ENCODE measurements around the gene KIRREL1. TPM values are rescaled to one million over a fixed set of nuclear protein-coding genes. Genes with fewer than 3 reads are reported as not detected.

KIRREL1 gene
- total RNA-seq, 1 experiment from 2014 or later = 30.7 TPM

GRCh38 chr1:157983787-157984186 is 9.7 kb upstream of the KIRREL1 start:
- BruUV-seq (replicated peaks) = no TSS peak
- CTCF ChIA-PET = no interaction called here

GRCh38 chr1:157984469-157984868 is 9.0 kb upstream of the KIRREL1 start:
- H4K20me1 ChIP-seq (ENCODE audit: insufficient read depth) = no peaks in the 10 kb centered on the region
- H3K4me3 ChIP-seq = no peak overlapping the region
- ChIA-PET POLR2A (ENCODE audit: unreplicated experiment) (no interaction called here), CTCF (no interaction called here)
- peaks cover 68% of the 10 kb centered on the region for H3K27me3 ChIP-seq (ENCODE audit: insufficient read depth, low read depth)
- no peak overlapping the region for H3K27ac ChIP-seq
- no peaks in the 10 kb centered on the region for H3F3A ChIP-seq (ENCODE audit: insufficient read depth, low read depth)
- DNase-seq = no peak
- H3K4me1 ChIP-seq (replicated peaks; ENCODE audit: insufficient read depth) = no peaks in the 10 kb centered on the region
- no peak overlapping the region for H2AFZ ChIP-seq
- no peak overlapping the region for H3K4me2 ChIP-seq
- intact Hi-C loops (cut with micrococcal nuclease; ENCODE audit: unreplicated experiment) = no loop called here
- no peaks in the 10 kb centered on the region for H3K79me2 ChIP-seq (ENCODE audit: low read depth)
- no peaks in the 10 kb centered on the region for H3K9me2 ChIP-seq (ENCODE audit: insufficient read depth)
- H3K9me3 ChIP-seq (ENCODE audit: insufficient read depth, low read depth) = no peaks in the 10 kb centered on the region
- BruUV-seq (replicated peaks) = no TSS peak
- H3K36me3 ChIP-seq (ENCODE audit: low read depth) = no peaks in the 10 kb centered on the region
- no peak for TF ChIP-seq EZH2 (IDR thresholded peaks at IDR 0.05; ENCODE audit: low read depth)
- TF ChIP-seq, protein P1, sequence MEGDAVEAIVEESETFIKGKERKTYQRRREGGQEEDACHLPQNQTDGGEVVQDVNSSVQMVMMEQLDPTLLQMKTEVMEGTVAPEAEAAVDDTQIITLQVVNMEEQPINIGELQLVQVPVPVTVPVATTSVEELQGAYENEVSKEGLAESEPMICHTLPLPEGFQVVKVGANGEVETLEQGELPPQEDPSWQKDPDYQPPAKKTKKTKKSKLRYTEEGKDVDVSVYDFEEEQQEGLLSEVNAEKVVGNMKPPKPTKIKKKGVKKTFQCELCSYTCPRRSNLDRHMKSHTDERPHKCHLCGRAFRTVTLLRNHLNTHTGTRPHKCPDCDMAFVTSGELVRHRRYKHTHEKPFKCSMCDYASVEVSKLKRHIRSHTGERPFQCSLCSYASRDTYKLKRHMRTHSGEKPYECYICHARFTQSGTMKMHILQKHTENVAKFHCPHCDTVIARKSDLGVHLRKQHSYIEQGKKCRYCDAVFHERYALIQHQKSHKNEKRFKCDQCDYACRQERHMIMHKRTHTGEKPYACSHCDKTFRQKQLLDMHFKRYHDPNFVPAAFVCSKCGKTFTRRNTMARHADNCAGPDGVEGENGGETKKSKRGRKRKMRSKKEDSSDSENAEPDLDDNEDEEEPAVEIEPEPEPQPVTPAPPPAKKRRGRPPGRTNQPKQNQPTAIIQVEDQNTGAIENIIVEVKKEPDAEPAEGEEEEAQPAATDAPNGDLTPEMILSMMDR (conservative IDR thresholded peaks at IDR 0.05) = no peak

More at GRCh38 chr1:157983787-157984186, 9.7 kb upstream of the KIRREL1 start:
- H3K9me3 ChIP-seq (ENCODE audit: insufficient read depth, low read depth) = no peaks in the 10 kb centered on the region
- H3K79me2 ChIP-seq (ENCODE audit: low read depth) = no peaks in the 10 kb centered on the region
- no peak overlapping the region for H2AFZ ChIP-seq
- H3K4me1 ChIP-seq (replicated peaks; ENCODE audit: insufficient read depth) = no peaks in the 10 kb centered on the region
- no peaks in the 10 kb centered on the region for H3F3A ChIP-seq (ENCODE audit: insufficient read depth, low read depth)
- intact Hi-C loops (cut with micrococcal nuclease; ENCODE audit: unreplicated experiment) = no loop called here
- no peak for TF ChIP-seq EZH2 (IDR thresholded peaks at IDR 0.05; ENCODE audit: low read depth)
- TF ChIP-seq, protein P1 (conservative IDR thresholded peaks at IDR 0.05) = no peak
- no peak overlapping the region for H3K4me2 ChIP-seq
- DNase-seq = no peak
- H3K9me2 ChIP-seq (ENCODE audit: insufficient read depth) = no peaks in the 10 kb centered on the region
- H4K20me1 ChIP-seq (ENCODE audit: insufficient read depth) = no peaks in the 10 kb centered on the region
- no peak overlapping the region for H3K4me3 ChIP-seq
- peaks cover 63% of the 10 kb centered on the region for H3K27me3 ChIP-seq (ENCODE audit: insufficient read depth, low read depth)
- POLR2A ChIA-PET (ENCODE audit: unreplicated experiment) = no interaction called here
- no peaks in the 10 kb centered on the region for H3K36me3 ChIP-seq (ENCODE audit: low read depth)
- no peak overlapping the region for H3K27ac ChIP-seq

GRCh38 chr1:157985473-157985872 is 8.0 kb upstream of the KIRREL1 start:
- ChIA-PET CTCF (no interaction called here), POLR2A (ENCODE audit: unreplicated experiment) (no interaction called here)
- peaks cover 74% of the 10 kb centered on the region for H3K27me3 ChIP-seq (ENCODE audit: insufficient read depth, low read depth)
- no peak overlapping the region for H3K27ac ChIP-seq
- BruUV-seq (replicated peaks) = no TSS peak
- H3K36me3 ChIP-seq (ENCODE audit: low read depth) = no peaks in the 10 kb centered on the region
- H2AFZ ChIP-seq = no peak overlapping the region
- H3K4me2 ChIP-seq = no peak overlapping the region
- no peak overlapping the region for H3K4me3 ChIP-seq
- no peaks in the 10 kb centered on the region for H4K20me1 ChIP-seq (ENCODE audit: insufficient read depth)
- intact Hi-C loops (cut with micrococcal nuclease; ENCODE audit: unreplicated experiment) = no loop called here
- no peaks in the 10 kb centered on the region for H3K9me2 ChIP-seq (ENCODE audit: insufficient read depth)
- H3K4me1 ChIP-seq (replicated peaks; ENCODE audit: insufficient read depth) = no peaks in the 10 kb centered on the region
- no peaks in the 10 kb centered on the region for H3K9me3 ChIP-seq (ENCODE audit: insufficient read depth, low read depth)
- no peaks in the 10 kb centered on the region for H3K79me2 ChIP-seq (ENCODE audit: low read depth)
- no peak for DNase-seq
- H3F3A ChIP-seq (ENCODE audit: insufficient read depth, low read depth) = no peaks in the 10 kb centered on the region
- TF ChIP-seq EZH2 (IDR thresholded peaks at IDR 0.05; ENCODE audit: low read depth) = no peak
- TF ChIP-seq, protein P1 (conservative IDR thresholded peaks at IDR 0.05) = no peak

All from PC-9 (cell line).